Stomach smooth muscle (tissue), 2 donors: ENCODE data around the gene DEAF1.

Source experiments
- H3K27ac ChIP-seq: one replicate; pipeline ENCODE4 v1.7.0; 2013; ENCODE audit warnings: mild to moderate bottlenecking, low read length, inconsistent platforms
- H3K27me3 ChIP-seq, 2 donors: one replicate each; pipeline ENCODE4 v1.7.0; 2013; ENCODE audit warnings: low read length in 2 of 2; ENCODE audit not compliant: insufficient read depth in 2 of 2, control insufficient read depth in 1 of 2
- H3K36me3 ChIP-seq, 2 donors: one replicate each; pipeline ENCODE4 v1.7.0; 2013; ENCODE audit warnings: low read length in 2 of 2; ENCODE audit not compliant: control insufficient read depth in 2 of 2, insufficient read depth in 2 of 2
- H3K4me1 ChIP-seq: one replicate; pipeline ENCODE4 v1.7.0; 2013; ENCODE audit warnings: low read length; ENCODE audit not compliant: control insufficient read depth, insufficient read depth
- H3K4me3 ChIP-seq, 2 donors: one replicate each; pipeline ENCODE4 v1.7.0; 2013; ENCODE audit warnings: low read length in 2 of 2
- H3K9ac ChIP-seq, 2 donors: one replicate each; pipeline ENCODE4 v1.7.0; 2013; ENCODE audit warnings: low read length in 2 of 2, mild to moderate bottlenecking in 1 of 2
- H3K9me3 ChIP-seq, 2 donors: one replicate each; pipeline ENCODE4 v1.7.0; 2013; ENCODE audit warnings: low read length in 2 of 2; ENCODE audit not compliant: control insufficient read depth in 2 of 2
- donor health status: healthy.
- donor health status: Pancreatic carcinoma.

Gene DEAF1

DNA sequence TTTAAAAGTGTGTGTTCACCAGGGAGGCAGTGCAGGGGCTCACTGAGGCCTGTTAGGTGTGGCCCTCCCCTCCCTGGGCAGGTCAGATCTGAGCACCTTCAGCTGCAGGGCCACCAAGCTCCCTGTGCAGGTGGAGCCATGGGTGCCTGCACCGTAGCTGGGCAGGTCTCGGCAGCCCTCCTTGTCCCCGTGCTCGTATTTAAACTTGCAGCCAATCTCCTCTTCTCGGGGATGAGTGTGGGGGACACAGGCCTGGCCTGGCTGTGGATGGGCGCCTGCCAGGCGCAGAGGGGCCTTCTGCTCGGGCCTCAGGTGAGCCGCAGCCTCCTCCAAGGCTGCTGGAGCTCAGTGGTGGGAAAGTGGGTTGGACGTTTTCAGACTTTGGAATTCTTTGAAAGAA, 99.6 kb downstream of the DEAF1 start:
- no peak overlapping the region for H3K4me3 ChIP-seq
- no peaks in the 10 kb centered on the region for H3K27me3 ChIP-seq
- H3K4me1 ChIP-seq, result no peaks in the 10 kb centered on the region
- no peak overlapping the region for H3K27ac ChIP-seq
- peaks cover 57 to 59% of the 10 kb centered on the region in 2 donors for H3K36me3 ChIP-seq
- H3K9me3 ChIP-seq, result no peaks in the 10 kb centered on the region
- H3K9ac ChIP-seq, result no peak overlapping the region
